Measurements from ENCODE around the gene DPP6.

- TF ChIP-seq, protein P1, sequence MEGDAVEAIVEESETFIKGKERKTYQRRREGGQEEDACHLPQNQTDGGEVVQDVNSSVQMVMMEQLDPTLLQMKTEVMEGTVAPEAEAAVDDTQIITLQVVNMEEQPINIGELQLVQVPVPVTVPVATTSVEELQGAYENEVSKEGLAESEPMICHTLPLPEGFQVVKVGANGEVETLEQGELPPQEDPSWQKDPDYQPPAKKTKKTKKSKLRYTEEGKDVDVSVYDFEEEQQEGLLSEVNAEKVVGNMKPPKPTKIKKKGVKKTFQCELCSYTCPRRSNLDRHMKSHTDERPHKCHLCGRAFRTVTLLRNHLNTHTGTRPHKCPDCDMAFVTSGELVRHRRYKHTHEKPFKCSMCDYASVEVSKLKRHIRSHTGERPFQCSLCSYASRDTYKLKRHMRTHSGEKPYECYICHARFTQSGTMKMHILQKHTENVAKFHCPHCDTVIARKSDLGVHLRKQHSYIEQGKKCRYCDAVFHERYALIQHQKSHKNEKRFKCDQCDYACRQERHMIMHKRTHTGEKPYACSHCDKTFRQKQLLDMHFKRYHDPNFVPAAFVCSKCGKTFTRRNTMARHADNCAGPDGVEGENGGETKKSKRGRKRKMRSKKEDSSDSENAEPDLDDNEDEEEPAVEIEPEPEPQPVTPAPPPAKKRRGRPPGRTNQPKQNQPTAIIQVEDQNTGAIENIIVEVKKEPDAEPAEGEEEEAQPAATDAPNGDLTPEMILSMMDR (IDR thresholded peaks at IDR 0.05; ENCODE audit: low read depth, low read length), result no peak
- TF ChIP-seq POLR2A (IDR thresholded peaks at IDR 0.05; ENCODE audit: extremely low read depth, insufficient read length) (no peak), MYC (IDR thresholded peaks at IDR 0.05; ENCODE audit: low read depth, low read length) (no peak)
- TF ChIP-seq, protein P2, sequence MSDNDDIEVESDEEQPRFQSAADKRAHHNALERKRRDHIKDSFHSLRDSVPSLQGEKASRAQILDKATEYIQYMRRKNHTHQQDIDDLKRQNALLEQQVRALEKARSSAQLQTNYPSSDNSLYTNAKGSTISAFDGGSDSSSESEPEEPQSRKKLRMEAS (IDR thresholded peaks at IDR 0.05; ENCODE audit: low read depth, low read length), result no peak
Observed at GRCh38 chr7:154623399-154623798, 571.2 kb downstream of the DPP6 start.
